Uterus (tissue), 4 donors: ENCODE results near the gene FAM24A. TPM values are rescaled to one million over a fixed set of nuclear protein-coding genes. Genes with fewer than 3 reads are reported as not detected.

Experiments used
- DNase-seq, 2 donors: peaks; one replicate each; pipeline ENCODE4 v3.0.0-alpha.2; 2019 to 2020
- H3K27ac ChIP-seq, 2 donors: fragments of 200-600 bp; sonication (generic); 1 replicate in 1 of 2; 2 replicates in 1 of 2; pipeline ENCODE4 v1.5.1; 2016 to 2018
- H3K27me3 ChIP-seq, 2 donors: fragments of 200-600 bp; sonication (generic); one replicate each; pipeline ENCODE4 v1.5.1; 2018 to 2019; ENCODE audit warnings: control low read depth in 1 of 2
- H3K36me3 ChIP-seq, 2 donors: fragments of 200-600 bp; sonication (generic); one replicate each; pipeline ENCODE4 v1.5.1; 2019; ENCODE audit warnings: control low read depth in 1 of 2
- H3K4me1 ChIP-seq, 2 donors: fragments of 200-600 bp; sonication (generic); one replicate each; pipeline ENCODE4 v1.5.1; 2018 to 2019; ENCODE audit warnings: control low read depth in 1 of 2
- H3K4me3 ChIP-seq, 2 donors: fragments of 200-600 bp; sonication (generic); 1 replicate in 1 of 2; 2 replicates in 1 of 2; pipeline ENCODE4 v1.5.1; 2018 to 2019; ENCODE audit warnings: mild to moderate bottlenecking in 1 of 2
- H3K9me3 ChIP-seq, 2 donors: fragments of 200-600 bp; sonication (generic); one replicate each; pipeline ENCODE4 v1.5.1; 2019; ENCODE audit warnings: control low read depth in 1 of 2
- POLR2A ChIP-seq, 2 donors: fragments of 450-650 bp; IDR thresholded peaks; one replicate each; pipeline ENCODE4 v1.6.1; 2016; ENCODE audit warnings: antibody characterized with exemption in 2 of 2, mild to moderate bottlenecking in 1 of 2, moderate library complexity in 1 of 2
- intact Hi-C: fragments of 100-400 bp; cut with DNase I; formaldehyde crosslinking; loops from one replicate; pipeline ENCODE4 v1.15.1; 2023; ENCODE audit warnings: low total_unique reads
- total RNA-seq, 4 donors: library from RNA; depleted of rRNA in 3 of 4; stranded (reverse); fragments of >200 nt in 3 of 4; gene quantifications; one replicate each; pipeline versions ENCODE4 v1.1.0 to v1.2.4, GENCODE V29; 2014 to 2023
- TF ChIP-seq, protein P1 (sequence below), 4 experiments: fragments of 200-600 bp in 2 of 4; fragments of 450-650 bp in 2 of 4; sonication (generic) in 2 of 4; IDR thresholded peaks; one replicate each; pipeline ENCODE4 v1.5.1; 2016 to 2019; ENCODE audit warnings: antibody characterized with exemption in 4 of 4, mild to moderate bottlenecking in 2 of 4, moderate library complexity in 1 of 4
- donor health status: DM: yes; HTN: yes; CAD: no.

The FAM24A gene
- total RNA-seq, 4 donors from 2014 or later = not detected

DNA sequence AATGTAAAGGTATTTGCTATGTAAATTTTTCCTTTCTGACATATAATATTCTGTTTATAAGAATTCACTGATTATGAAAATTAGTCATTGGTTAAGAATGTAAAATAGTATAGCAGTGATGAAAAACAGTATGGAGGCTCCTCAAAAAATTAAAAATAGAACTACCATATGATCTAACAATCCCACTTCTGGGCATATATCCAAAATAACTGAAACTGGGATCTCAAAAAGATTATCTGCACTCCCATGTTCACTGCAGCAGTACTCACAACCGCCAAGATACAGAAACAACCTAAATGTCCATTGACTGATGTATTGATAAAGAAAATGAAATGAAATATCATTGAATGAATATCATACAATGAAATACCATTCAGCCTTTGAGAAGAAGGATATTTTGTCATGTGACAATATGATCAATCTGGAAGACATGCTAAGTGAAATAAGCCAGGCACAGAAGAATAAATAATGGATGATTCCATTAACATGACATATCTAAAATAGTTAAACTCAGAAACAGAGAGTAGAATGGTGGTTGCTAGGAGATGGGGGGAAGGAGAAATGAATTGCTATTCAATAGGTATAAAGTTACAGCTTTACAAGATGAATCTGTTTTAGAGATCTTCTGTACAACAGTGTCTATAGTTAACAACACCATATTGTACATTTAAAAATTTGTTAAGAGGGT lies 29.6 kb downstream of the FAM24A start:
- no peak for DNase-seq
- H3K36me3 ChIP-seq = no peaks in the 10 kb centered on the region
- no peaks in the 10 kb centered on the region for H3K27me3 ChIP-seq
- no peak overlapping the region for H3K27ac ChIP-seq
- no peak overlapping the region for H3K4me3 ChIP-seq
- H3K4me1 ChIP-seq = no peaks in the 10 kb centered on the region
- TF ChIP-seq, protein P1, sequence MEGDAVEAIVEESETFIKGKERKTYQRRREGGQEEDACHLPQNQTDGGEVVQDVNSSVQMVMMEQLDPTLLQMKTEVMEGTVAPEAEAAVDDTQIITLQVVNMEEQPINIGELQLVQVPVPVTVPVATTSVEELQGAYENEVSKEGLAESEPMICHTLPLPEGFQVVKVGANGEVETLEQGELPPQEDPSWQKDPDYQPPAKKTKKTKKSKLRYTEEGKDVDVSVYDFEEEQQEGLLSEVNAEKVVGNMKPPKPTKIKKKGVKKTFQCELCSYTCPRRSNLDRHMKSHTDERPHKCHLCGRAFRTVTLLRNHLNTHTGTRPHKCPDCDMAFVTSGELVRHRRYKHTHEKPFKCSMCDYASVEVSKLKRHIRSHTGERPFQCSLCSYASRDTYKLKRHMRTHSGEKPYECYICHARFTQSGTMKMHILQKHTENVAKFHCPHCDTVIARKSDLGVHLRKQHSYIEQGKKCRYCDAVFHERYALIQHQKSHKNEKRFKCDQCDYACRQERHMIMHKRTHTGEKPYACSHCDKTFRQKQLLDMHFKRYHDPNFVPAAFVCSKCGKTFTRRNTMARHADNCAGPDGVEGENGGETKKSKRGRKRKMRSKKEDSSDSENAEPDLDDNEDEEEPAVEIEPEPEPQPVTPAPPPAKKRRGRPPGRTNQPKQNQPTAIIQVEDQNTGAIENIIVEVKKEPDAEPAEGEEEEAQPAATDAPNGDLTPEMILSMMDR (IDR thresholded peaks at IDR 0.05) = no peak
- no peak for TF ChIP-seq POLR2A (IDR thresholded peaks at IDR 0.05)
- no peaks in the 10 kb centered on the region for H3K9me3 ChIP-seq
- intact Hi-C loops = no loop called here

- H3K27ac ChIP-seq = no peak overlapping the region
- H3K36me3 ChIP-seq = no peaks in the 10 kb centered on the region
- DNase-seq = no peak
- H3K9me3 ChIP-seq = no peaks in the 10 kb centered on the region
- H3K4me1 ChIP-seq = peaks cover 0 to 5% of the 10 kb centered on the region in 2 donors
- intact Hi-C loops = no loop called here
- no peaks in the 10 kb centered on the region for H3K27me3 ChIP-seq
- TF ChIP-seq, protein P1 (IDR thresholded peaks at IDR 0.05) = no peak
- H3K4me3 ChIP-seq = no peak overlapping the region
Observed at GRCh38 chr10:122949296-122949695, 38.9 kb downstream of the FAM24A start.

GRCh38 chr10:122953902-122954730 lies 43.7 kb downstream of the FAM24A start, which contains the start of gene C10orf88:
Gene C10orf88 (minus strand): TSS chr10:122954227. CDS start chr10:122954178, 49 bp downstream.
- no peaks in the 10 kb centered on the region for H3K27me3 ChIP-seq
- peaks cover 0 to 5% of the 10 kb centered on the region in 2 donors for H3K4me1 ChIP-seq
- peak; percentile 95 to 97 for DNase-seq
- intact Hi-C loops = no loop called here
- H3K4me3 ChIP-seq = peak within 1 kb of the TSS; percentile 95
- no peaks in the 10 kb centered on the region for H3K36me3 ChIP-seq
- peak within 1 kb of the TSS; percentile 56 to 78 for H3K27ac ChIP-seq
- H3K9me3 ChIP-seq = no peaks in the 10 kb centered on the region
- TF ChIP-seq POLR2A (IDR thresholded peaks at IDR 0.05) = no peak
- TF ChIP-seq, protein P1 (IDR thresholded peaks at IDR 0.05) = peak in 2 of 4 experiments; percentile 8 to 39

DNA sequence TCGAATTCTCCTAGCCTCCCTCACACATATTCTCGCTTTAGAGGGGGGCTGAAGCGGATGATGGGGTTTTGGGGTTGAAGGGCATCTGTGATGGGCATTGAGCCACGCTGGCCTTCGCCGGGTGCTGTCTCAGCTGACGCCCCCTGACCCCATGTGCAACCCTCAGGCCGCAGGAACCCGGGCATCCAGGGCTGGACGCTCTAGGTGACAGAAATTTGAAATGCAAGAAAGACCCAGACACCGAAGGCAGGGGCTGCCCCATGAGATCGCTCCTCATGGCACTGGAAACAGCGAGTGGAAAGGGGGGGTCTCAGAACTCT lies 44.3 kb downstream of the FAM24A start:
- DNase-seq = peak in 1 of 2 donors; percentile 19
- H3K9me3 ChIP-seq = no peaks in the 10 kb centered on the region
- H3K36me3 ChIP-seq = no peaks in the 10 kb centered on the region
- H3K4me3 ChIP-seq = peak overlapping the region; percentile 95
- intact Hi-C loops = no loop called here
- TF ChIP-seq POLR2A (IDR thresholded peaks at IDR 0.05) = no peak
- TF ChIP-seq, protein P1 (IDR thresholded peaks at IDR 0.05) = no peak
- no peaks in the 10 kb centered on the region for H3K27me3 ChIP-seq
- H3K4me1 ChIP-seq = peaks cover 0 to 5% of the 10 kb centered on the region in 2 donors
- no peak overlapping the region for H3K27ac ChIP-seq

- TF ChIP-seq POLR2A (IDR thresholded peaks at IDR 0.05) = no peak
- TF ChIP-seq, protein P1 (IDR thresholded peaks at IDR 0.05) = no peak
- Histone ChIP-seq H3K4me3 (no peak overlapping the region), H3K9me3 (no peaks in the 10 kb centered on the region), H3K27ac (no peak overlapping the region), H3K27me3 (no peaks in the 10 kb centered on the region), H3K36me3 (no peaks in the 10 kb centered on the region), H3K4me1 (peaks cover 0 to 5% of the 10 kb centered on the region in 2 donors)
- no peak for DNase-seq
- intact Hi-C loops = no loop called here
Observed at GRCh38 chr10:122955892-122956291, 45.5 kb downstream of the FAM24A start.
